SK-N-SH treated with all-trans-retinoic acid at 6 μM for 48 hours (cell line): Measurements from ENCODE around the gene ZNF175.

ENCODE experiments used
- RARB ChIP-seq: fragments of 250-450 bp; sonication (Bioruptor Pico); IDR thresholded peaks from 2 replicates; pipeline ENCODE4 v1.8.0; 2021; ENCODE audit warnings: mild to moderate bottlenecking, moderate library complexity
- SNAI2 ChIP-seq: fragments of 250-450 bp; sonication (Bioruptor Pico); IDR thresholded peaks from 2 replicates; pipeline ENCODE4 v1.5.0; 2020; ENCODE audit warnings: mild to moderate bottlenecking, moderate library complexity
- ZFP30 ChIP-seq: fragments of 450-650 bp; formaldehyde crosslinking; IDR thresholded peaks from 2 replicates; pipeline ENCODE4 v1.5.0; 2022; ENCODE audit warnings: mild to moderate bottlenecking, moderate library complexity
- ZNF70 ChIP-seq: fragments of 450-650 bp; formaldehyde crosslinking; IDR thresholded peaks from 2 replicates; pipeline ENCODE4 v1.5.0; 2020; ENCODE audit warnings: mild to moderate bottlenecking, moderate library complexity
- TF ChIP-seq, protein P1 (sequence below): fragments of 250-450 bp; sonication (Bioruptor Pico); IDR thresholded peaks from 2 replicates; pipeline ENCODE4 v1.5.1; 2021; ENCODE audit warnings: mild to moderate bottlenecking, moderate library complexity
- TF ChIP-seq, protein P2 (sequence below): fragments of 250-450 bp; sonication (Bioruptor Pico); IDR thresholded peaks from 2 replicates; pipeline ENCODE4 v1.5.1; 2020; ENCODE audit warnings: low read depth, mild to moderate bottlenecking, moderate library complexity
- TF ChIP-seq, protein P3 (sequence below): fragments of 250-450 bp; sonication (Bioruptor Pico); IDR thresholded peaks from 2 replicates; pipeline ENCODE4 v1.8.0; 2021; ENCODE audit warnings: low read depth, mild to moderate bottlenecking, moderate library complexity, borderline replicate concordance
- TF ChIP-seq, protein P4 (sequence below): fragments of 250-450 bp; sonication (Bioruptor Pico); IDR thresholded peaks from 2 replicates; pipeline ENCODE4 v1.8.0; 2020; ENCODE audit warnings: mild to moderate bottlenecking, moderate library complexity, borderline replicate concordance

DNA sequence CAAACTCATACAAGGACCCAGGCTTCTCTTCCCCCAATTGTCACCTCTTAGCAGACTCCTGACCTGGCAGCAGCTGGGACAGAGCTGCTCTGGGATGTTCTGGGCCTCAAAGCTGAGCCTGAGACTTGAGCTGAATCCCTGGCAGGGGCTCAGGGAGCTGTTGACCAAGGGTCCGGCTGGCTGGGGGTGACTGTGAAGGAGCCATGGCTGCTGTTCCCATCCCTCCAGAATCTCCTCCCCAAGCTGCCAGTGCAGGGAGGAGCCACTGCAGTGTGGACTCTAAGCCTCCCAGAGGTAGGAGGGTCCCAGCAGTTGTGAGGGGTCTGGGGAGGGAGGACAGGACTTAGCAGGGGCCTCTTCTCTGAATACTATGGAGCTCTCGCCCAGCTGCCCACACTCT lies 41.8 kb upstream of the ZNF175 start:
- no peak for TF ChIP-seq ZNF70
- TF ChIP-seq, protein P1, sequence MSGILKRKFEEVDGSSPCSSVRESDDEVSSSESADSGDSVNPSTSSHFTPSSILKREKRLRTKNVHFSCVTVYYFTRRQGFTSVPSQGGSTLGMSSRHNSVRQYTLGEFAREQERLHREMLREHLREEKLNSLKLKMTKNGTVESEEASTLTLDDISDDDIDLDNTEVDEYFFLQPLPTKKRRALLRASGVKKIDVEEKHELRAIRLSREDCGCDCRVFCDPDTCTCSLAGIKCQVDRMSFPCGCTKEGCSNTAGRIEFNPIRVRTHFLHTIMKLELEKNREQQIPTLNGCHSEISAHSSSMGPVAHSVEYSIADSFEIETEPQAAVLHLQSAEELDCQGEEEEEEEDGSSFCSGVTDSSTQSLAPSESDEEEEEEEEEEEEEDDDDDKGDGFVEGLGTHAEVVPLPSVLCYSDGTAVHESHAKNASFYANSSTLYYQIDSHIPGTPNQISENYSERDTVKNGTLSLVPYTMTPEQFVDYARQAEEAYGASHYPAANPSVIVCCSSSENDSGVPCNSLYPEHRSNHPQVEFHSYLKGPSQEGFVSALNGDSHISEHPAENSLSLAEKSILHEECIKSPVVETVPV (CRISPR knock-in tag): no peak
- TF ChIP-seq, protein P2, sequence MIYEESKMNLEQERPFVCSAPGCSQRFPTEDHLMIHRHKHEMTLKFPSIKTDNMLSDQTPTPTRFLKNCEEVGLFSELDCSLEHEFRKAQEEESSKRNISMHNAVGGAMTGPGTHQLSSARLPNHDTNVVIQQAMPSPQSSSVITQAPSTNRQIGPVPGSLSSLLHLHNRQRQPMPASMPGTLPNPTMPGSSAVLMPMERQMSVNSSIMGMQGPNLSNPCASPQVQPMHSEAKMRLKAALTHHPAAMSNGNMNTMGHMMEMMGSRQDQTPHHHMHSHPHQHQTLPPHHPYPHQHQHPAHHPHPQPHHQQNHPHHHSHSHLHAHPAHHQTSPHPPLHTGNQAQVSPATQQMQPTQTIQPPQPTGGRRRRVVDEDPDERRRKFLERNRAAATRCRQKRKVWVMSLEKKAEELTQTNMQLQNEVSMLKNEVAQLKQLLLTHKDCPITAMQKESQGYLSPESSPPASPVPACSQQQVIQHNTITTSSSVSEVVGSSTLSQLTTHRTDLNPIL: no peak
- no peak for TF ChIP-seq ZFP30 (CRISPR knock-in tag)
- TF ChIP-seq, protein P3, sequence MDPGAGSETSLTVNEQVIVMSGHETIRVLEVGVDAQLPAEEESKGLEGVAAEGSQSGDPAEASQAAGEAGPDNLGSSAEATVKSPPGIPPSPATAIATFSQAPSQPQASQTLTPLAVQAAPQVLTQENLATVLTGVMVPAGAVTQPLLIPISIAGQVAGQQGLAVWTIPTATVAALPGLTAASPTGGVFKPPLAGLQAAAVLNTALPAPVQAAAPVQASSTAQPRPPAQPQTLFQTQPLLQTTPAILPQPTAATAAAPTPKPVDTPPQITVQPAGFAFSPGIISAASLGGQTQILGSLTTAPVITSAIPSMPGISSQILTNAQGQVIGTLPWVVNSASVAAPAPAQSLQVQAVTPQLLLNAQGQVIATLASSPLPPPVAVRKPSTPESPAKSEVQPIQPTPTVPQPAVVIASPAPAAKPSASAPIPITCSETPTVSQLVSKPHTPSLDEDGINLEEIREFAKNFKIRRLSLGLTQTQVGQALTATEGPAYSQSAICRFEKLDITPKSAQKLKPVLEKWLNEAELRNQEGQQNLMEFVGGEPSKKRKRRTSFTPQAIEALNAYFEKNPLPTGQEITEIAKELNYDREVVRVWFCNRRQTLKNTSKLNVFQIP (CRISPR knock-in tag): no peak
- TF ChIP-seq SNAI2 (CRISPR knock-in tag): no peak
- TF ChIP-seq, protein P4, sequence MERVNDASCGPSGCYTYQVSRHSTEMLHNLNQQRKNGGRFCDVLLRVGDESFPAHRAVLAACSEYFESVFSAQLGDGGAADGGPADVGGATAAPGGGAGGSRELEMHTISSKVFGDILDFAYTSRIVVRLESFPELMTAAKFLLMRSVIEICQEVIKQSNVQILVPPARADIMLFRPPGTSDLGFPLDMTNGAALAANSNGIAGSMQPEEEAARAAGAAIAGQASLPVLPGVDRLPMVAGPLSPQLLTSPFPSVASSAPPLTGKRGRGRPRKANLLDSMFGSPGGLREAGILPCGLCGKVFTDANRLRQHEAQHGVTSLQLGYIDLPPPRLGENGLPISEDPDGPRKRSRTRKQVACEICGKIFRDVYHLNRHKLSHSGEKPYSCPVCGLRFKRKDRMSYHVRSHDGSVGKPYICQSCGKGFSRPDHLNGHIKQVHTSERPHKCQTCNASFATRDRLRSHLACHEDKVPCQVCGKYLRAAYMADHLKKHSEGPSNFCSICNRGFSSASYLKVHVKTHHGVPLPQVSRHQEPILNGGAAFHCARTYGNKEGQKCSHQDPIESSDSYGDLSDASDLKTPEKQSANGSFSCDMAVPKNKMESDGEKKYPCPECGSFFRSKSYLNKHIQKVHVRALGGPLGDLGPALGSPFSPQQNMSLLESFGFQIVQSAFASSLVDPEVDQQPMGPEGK (CRISPR knock-in tag): no peak
- no peak for TF ChIP-seq RARB (CRISPR knock-in tag)
